HPDE6-E6E7 (cell line): ENCODE results near the gene GTPBP8.
A peak's percentile ranks its signal among the peaks of the same experiment; 100 is the strongest.

Experiments
- DNase-seq: peaks from one replicate; pipeline ENCODE4 v3.0.0; 2011; ENCODE audit warnings: missing footprints; ENCODE audit errors: extremely low spot score

GTPBP8 gene

GRCh38 chr3:112990672-112991602 is at the start of gene GTPBP8:
TSS of gene GTPBP8 (plus strand) at chr3:112990984. CDS start at chr3:112991000, 16 bp downstream.
- peak; percentile 84 for DNase-seq

- no peak for DNase-seq
Measured at GRCh38 chr3:112948346-112948838, 42.4 kb upstream of the GTPBP8 start.

DNA sequence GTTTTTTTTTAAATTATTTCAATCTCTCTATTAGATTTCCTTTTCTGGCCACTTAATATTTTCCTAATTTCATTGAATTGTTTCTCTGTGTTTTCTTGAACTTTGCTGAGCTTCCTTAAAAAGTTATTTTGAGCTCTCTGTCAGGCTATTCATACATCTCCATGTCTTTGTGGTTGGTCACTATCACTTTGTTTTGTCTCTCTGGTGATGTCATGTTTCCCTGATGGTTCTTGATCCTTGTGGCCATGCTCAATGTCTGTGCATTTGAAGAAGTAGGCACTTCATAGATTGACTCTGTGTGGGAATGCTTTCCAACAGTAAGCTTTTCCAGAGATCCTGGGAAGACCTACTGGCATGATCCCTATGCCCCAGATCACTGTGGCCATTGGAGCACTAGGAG is 34.4 kb upstream of the GTPBP8 start:
- no peak for DNase-seq

- no peak for DNase-seq
Measured at GRCh38 chr3:112958811-112959560, 31.8 kb upstream of the GTPBP8 start.

DNA sequence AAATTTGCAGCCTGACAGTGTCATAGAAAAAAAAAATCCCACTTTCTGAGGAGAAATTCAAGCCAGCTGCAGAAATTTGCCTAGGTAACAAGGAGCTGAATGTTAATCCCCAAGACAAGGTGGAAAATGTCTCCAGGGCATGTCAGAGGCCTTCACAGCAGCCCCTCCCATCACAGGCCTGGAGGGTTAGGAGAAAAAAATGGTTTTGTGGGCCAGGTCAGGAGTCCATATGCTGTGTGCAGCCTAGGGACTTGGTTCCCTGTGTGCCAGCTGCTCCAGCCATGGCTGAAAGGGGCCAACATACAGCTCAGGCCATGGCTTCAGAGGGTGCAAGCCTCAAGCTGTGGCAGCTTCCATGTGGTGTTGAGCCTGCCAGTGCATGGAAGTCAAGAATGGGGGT is 27.1 kb upstream of the GTPBP8 start:
- DNase-seq: no peak

DNA sequence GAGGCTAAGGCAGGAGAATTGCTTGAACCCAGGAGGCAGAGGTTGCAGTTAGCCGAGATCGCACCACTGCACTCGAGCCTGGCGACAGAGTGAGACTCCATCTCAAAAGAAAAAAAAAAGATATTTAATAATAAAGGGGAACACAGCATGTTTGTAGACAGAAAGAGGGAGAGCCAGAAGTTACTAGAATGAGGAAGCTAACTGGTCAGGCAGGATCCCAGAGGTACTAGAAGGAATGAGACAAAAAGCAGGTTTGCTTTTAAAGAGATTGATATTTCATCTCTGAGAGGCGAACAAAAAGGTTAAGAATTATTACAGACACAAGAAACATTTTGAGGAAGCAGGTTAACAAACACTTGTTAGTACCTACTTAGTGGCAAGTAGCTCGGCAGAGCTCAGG is 25.1 kb upstream of the GTPBP8 start:
- no peak for DNase-seq

GRCh38 chr3:112966633-112967032 is 24.2 kb upstream of the GTPBP8 start:
- no peak for DNase-seq

GRCh38 chr3:112967425-112967824 is 23.4 kb upstream of the GTPBP8 start:
- DNase-seq: no peak

DNA sequence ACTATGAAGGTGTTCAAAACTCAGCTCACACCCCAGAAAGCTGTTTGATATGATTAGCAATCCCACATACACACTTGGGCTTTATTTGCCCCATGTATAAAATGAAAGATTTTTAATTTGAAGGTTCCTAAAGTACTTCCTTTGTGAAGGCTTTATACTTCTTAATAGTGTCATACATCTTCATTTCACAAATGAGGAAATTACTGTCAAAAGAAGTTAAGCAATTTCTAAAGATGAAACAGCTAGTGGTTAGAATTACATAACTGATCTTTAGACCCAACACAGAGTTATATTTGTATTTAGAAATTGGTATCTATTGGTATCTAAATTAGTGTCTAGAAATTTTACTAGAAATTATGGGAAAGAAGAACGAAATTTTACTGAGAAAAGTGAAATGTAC is 23.0 kb upstream of the GTPBP8 start:
- no peak for DNase-seq

- no peak for DNase-seq
Measured at GRCh38 chr3:112972158-112972557, 18.6 kb upstream of the GTPBP8 start.

GRCh38 chr3:112973325-112974177 is 17.2 kb upstream of the GTPBP8 start:
- no peak for DNase-seq

DNA sequence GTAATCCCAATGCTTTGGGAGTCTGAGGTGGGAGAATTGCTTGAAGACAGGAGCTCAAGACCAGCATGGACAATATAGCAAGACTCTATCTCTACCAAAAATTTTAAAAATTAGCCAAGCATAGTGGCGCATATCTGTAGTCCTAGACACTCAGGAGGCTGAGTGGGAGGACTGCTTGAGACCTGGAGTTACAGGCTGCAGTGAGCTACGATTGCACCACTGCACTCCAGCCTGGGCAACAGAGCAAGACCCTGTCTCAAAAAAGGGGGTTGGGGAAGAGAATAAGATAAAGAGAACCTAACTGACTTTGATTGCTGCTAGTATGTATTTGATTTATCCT is 16.6 kb upstream of the GTPBP8 start:
- DNase-seq: no peak

- no peak for DNase-seq
Measured at GRCh38 chr3:112974894-112975293, 15.9 kb upstream of the GTPBP8 start, which contains the start of gene CD200R1. TSS of gene CD200R1 (minus strand) at chr3:112975103. CDS start at chr3:112974857, 246 bp downstream.

- DNase-seq: no peak
Measured at GRCh38 chr3:112976001-112976400, 14.8 kb upstream of the GTPBP8 start.

DNA sequence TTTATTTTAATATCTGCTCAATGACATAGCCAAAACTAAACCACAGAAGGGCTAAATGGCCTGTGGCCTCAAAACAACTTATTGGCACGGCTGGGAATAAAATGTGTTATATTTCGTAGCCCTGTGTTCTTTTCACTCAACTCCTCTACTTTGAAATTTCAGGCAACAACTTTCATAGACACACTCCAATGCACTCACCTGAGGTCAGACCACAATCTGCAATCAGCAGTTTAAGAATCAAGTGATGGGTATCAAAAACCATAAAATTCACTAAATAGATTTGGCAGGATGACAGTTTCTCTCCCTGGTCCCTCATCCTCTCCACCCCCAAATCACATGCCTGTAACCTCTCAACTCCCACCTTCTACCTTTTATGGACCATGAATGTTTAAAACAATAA is 13.8 kb upstream of the GTPBP8 start:
- no peak for DNase-seq

GRCh38 chr3:112979244-112979832 is 11.4 kb upstream of the GTPBP8 start:
- no peak for DNase-seq

DNA sequence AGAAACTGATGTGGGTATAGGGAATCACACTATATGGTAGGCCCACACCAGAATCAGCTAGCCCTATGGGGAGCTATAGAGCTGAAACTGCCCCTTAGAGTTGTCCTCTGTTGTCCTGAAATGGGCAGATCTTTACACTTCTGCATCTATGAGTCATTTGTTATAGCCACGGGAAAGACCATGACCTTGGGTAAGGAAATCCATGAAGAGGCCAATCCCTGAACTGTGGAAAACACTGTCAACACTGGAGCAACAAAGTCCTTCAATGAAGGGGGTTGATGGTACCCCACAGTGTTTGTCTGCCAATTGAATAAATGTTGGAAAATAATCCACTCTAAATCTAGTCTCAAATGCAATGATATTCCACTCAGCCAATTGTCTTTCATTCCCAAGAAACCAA is 10.7 kb upstream of the GTPBP8 start:
- DNase-seq: no peak

DNA sequence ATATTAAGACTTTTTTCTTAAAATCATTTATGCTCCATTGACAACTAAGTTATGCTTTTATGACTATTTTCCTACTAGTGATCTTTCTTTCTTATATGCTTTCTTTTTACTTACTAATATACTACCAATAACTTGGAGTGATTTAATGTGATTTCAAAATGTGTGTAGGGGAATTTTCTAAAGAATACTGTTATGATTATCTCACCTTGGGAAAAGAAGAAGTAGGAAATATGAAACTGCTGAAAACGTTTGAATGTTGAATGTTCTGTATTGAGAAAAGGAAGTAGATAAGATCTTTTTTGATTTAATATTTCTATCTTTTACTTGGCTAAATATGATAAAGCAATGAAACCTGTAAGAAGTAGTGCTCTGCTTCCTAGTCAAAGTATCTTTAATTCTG is 8.1 kb upstream of the GTPBP8 start:
- no peak for DNase-seq

GRCh38 chr3:112984485-112984884 is 6.3 kb upstream of the GTPBP8 start:
- DNase-seq: no peak

- DNase-seq: no peak
Measured at GRCh38 chr3:112987710-112988334, 3.0 kb upstream of the GTPBP8 start.

- DNase-seq: no peak
Measured at GRCh38 chr3:112995800-112996199, 5.0 kb downstream of the GTPBP8 start.
